Endothelial cell of umbilical vein (primary cell): ENCODE measurements around the gene NEK7. TPM values are rescaled to one million over a fixed set of nuclear protein-coding genes. Genes with fewer than 3 reads are reported as not detected.

ENCODE experiments used
- BruUV-seq: library from RNA; stranded (reverse); fragments of 400-500 nt; replicated peaks from 2 replicates; lab custom pipeline; 2021; lab: Mats Ljungman, UMichigan
- CTCF ChIA-PET: fragments of 300-600, 350-600 bp; sonication (Branson Sonifier 250); formaldehyde crosslinking; loops from one replicate; lab custom pipeline; 2021; ENCODE audit warnings: antibody characterized with exemption, inconsistent platforms; lab: Charles Lee
- POLR2A ChIA-PET: fragments of 300-600, 350-600 bp; sonication (Branson Sonifier 250); formaldehyde crosslinking; loops from one replicate; lab custom pipeline; 2021; ENCODE audit warnings: antibody characterized with exemption, inconsistent platforms; lab: Charles Lee
- DNase-seq: peaks from one replicate; pipeline ENCODE4 v3.0.0-alpha.2; 2011; ENCODE audit warnings: low read depth, low spot score
- FAIRE-seq: peaks from 2 replicates; lab custom pipeline; 2011; peaks lifted over from hg19 to GRCh38; lab: Jason Lieb, UNC
- H2AFZ ChIP-seq: 2 replicates; pipeline ENCODE4 v1.6.0; 2012; ENCODE audit warnings: low read depth, low read length, control low read depth, inconsistent platforms
- H3K27ac ChIP-seq: 2 replicates; pipeline ENCODE4 v1.5.1; 2011; ENCODE audit warnings: low read depth, mild to moderate bottlenecking, control low read depth, low read length, moderate library complexity; ENCODE audit not compliant: insufficient read depth
- H3K27me3 ChIP-seq, 2 experiments: 2 replicates each; pipeline versions ENCODE4 v1.6.0 to v1.6.1; 2011; ENCODE audit warnings: low read length in 2 of 2, mixed read lengths in 1 of 2; ENCODE audit not compliant: control insufficient read depth in 2 of 2, insufficient read depth in 2 of 2
- H3K36me3 ChIP-seq, 2 experiments: 2 replicates in 1 of 2; 3 replicates in 1 of 2; pipeline ENCODE4 v1.5.1; 2011; ENCODE audit warnings: low read length in 2 of 2, mild to moderate bottlenecking in 1 of 2, moderate library complexity in 1 of 2; ENCODE audit not compliant: control insufficient read depth in 2 of 2, insufficient read depth in 2 of 2; ENCODE audit errors: extremely low read depth in 1 of 2
- H3K4me1 ChIP-seq: 3 replicates; pipeline ENCODE4 v1.5.1; 2011; ENCODE audit warnings: mild to moderate bottlenecking, low read length; ENCODE audit not compliant: control insufficient read depth, insufficient read depth; ENCODE audit errors: extremely low read depth
- H3K4me2 ChIP-seq: 2 replicates; pipeline ENCODE4 v1.6.1; 2011; ENCODE audit warnings: low read length, control low read depth, mixed read lengths; ENCODE audit not compliant: insufficient read depth
- H3K4me3 ChIP-seq, 3 experiments: fragments of 200-600 bp in 1 of 3; sonication (generic), shearing (Covaris generic) in 1 of 3; replicated peaks in 1 of 3; 2 replicates each; pipeline ENCODE4 v1.5.1; 2011 to 2016; ENCODE audit warnings: control low read depth in 3 of 3, low read length in 3 of 3, mild to moderate bottlenecking in 2 of 3, inconsistent platforms in 1 of 3, low read depth in 1 of 3, moderate library complexity in 1 of 3; ENCODE audit not compliant: insufficient read depth in 1 of 3
- H3K79me2 ChIP-seq: 2 replicates; pipeline ENCODE4 v1.6.0; 2012; ENCODE audit warnings: low read length, inconsistent platforms; ENCODE audit not compliant: control insufficient read depth, insufficient read depth
- H3K9ac ChIP-seq: replicated peaks from 2 replicates; pipeline ENCODE3; 2011; ENCODE audit warnings: low read length, control low read depth; ENCODE audit not compliant: insufficient read depth; ENCODE audit errors: extremely low read depth
- H3K9me1 ChIP-seq: replicated peaks from 3 replicates; pipeline ENCODE4 v1.6.0; 2011; ENCODE audit warnings: mild to moderate bottlenecking, low read length; ENCODE audit not compliant: control insufficient read depth, insufficient read depth; ENCODE audit errors: extremely low read depth
- H3K9me3 ChIP-seq: replicated peaks from 2 replicates; pipeline ENCODE4 v1.5.1; 2012; ENCODE audit warnings: low read length, inconsistent platforms; ENCODE audit not compliant: control insufficient read depth, insufficient read depth
- H4K20me1 ChIP-seq: replicated peaks from 2 replicates; pipeline ENCODE3; 2011; ENCODE audit warnings: mild to moderate bottlenecking, low read length; ENCODE audit not compliant: control insufficient read depth, insufficient read depth; ENCODE audit errors: extremely low read depth
- CTCF ChIP-seq, 2 donors: IDR thresholded peaks; 1 replicate in 1 of 2; 2 replicates in 1 of 2; pipeline ENCODE4 v1.5.1; 2011; ENCODE audit warnings: low read length in 2 of 2, mild to moderate bottlenecking in 2 of 2, moderate library complexity in 2 of 2, control low read depth in 1 of 2, inconsistent platforms in 1 of 2, low read depth in 1 of 2; ENCODE audit not compliant: insufficient read depth in 1 of 2; ENCODE audit errors: extremely low read depth in 1 of 2
- EZH2 ChIP-seq: IDR thresholded peaks from 2 replicates; pipeline ENCODE4 v1.6.1; 2012; ENCODE audit warnings: borderline replicate concordance, low read depth, mild to moderate bottlenecking, moderate library complexity, low read length, inconsistent platforms; ENCODE audit not compliant: severe bottlenecking
- FOS ChIP-seq: IDR thresholded peaks from 2 replicates; pipeline ENCODE4 v1.6.1; 2011; ENCODE audit warnings: mild to moderate bottlenecking, low read length, moderate library complexity, borderline replicate concordance; ENCODE audit not compliant: insufficient read depth
- GATA2 ChIP-seq: IDR thresholded peaks from 2 replicates; pipeline ENCODE4 v1.7.0; 2011; ENCODE audit warnings: low read depth, mild to moderate bottlenecking, moderate library complexity, mixed read lengths, low read length; ENCODE audit not compliant: insufficient read length, insufficient read depth
- JUN ChIP-seq: IDR thresholded peaks from 2 replicates; pipeline ENCODE4 v1.6.1; 2011; ENCODE audit warnings: borderline replicate concordance, low read depth; ENCODE audit not compliant: insufficient read length, insufficient read depth
- MAX ChIP-seq: IDR thresholded peaks from 2 replicates; pipeline ENCODE4 v1.6.1; 2011; ENCODE audit not compliant: insufficient read depth, insufficient read length
- MYC ChIP-seq: IDR thresholded peaks from one replicate; pipeline ENCODE4 v1.6.1; 2011; ENCODE audit warnings: mild to moderate bottlenecking, low read depth, low read length
- POLR2A ChIP-seq: IDR thresholded peaks from 2 replicates; pipeline ENCODE4 v1.6.1; 2012; ENCODE audit warnings: low read depth, mild to moderate bottlenecking, control low read depth, low read length
- POLR2AphosphoS5 ChIP-seq: IDR thresholded peaks from 2 replicates; pipeline ENCODE4 v1.6.1; 2012; ENCODE audit warnings: low read depth, mild to moderate bottlenecking, control low read depth, low read length, moderate library complexity; ENCODE audit not compliant: insufficient read depth
- dilution Hi-C: fragments of 300-500 bp; cut with MboI; formaldehyde crosslinking; loops from one replicate; pipeline ENCODE4 v1.15.0; 2019; ENCODE audit warnings: low sequenced_read_pairs; ENCODE audit not compliant: extremely low pct_ligation_motif_present
- intact Hi-C: fragments of 100-400 bp; cut with micrococcal nuclease; formaldehyde crosslinking; loops from one replicate; pipeline ENCODE4 v1.10.0; 2022
- polyA plus RNA-seq, 4 experiments: library from polyadenylated mRNA; depleted of rRNA in 3 of 4; stranded (reverse) in 3 of 4; unstranded in 1 of 4; fragments of >200 nt; gene quantifications; 2 replicates each; pipeline versions ENCODE4 v1.2.1 to v1.2.3, GENCODE V29; 2011 to 2012; ENCODE audit warnings: missing spikeins in 1 of 4
- total RNA-seq: library from RNA; stranded (reverse); gene quantifications from 2 replicates; pipeline ENCODE4 v1.2.3, GENCODE V29; 2021

NEK7 gene
- total and polyA plus RNA-seq, 2 donors (not counting 3 experiments of a cell fraction or from before 2014, with no cell fraction given): 22.6 to 45.7 TPM

GRCh38 chr1:198253259-198253658 lies 96.5 kb downstream of the NEK7 start:
- ChIA-PET CTCF (interaction anchor here (1.3 to 3.0 kb wide), 4 partner anchors 9 to 433 kb away, joined by 4 to 12 read pairs (median 5); no protein-coding TSS in a partner anchor), POLR2A (no interaction called here)
- dilution Hi-C loops (no loop called here), intact Hi-C loops (loop anchor here (2.0 kb wide), 1 partner anchor 18 kb away; no protein-coding TSS in a partner anchor)
- Histone ChIP-seq H3K4me2 (peak overlapping the region; percentile 4), H2AFZ (no peak overlapping the region), H3K9me3 (no peaks in the 10 kb centered on the region), H3K36me3 (no peaks in the 10 kb centered on the region), H3K4me1 (peaks cover 11% of the 10 kb centered on the region), H3K79me2 (peaks cover 22% of the 10 kb centered on the region), H4K20me1 (peaks cover 2% of the 10 kb centered on the region), H3K4me3 (no peak overlapping the region), H3K27me3 (no peaks in the 10 kb centered on the region), H3K9me1 (no peaks in the 10 kb centered on the region), H3K9ac (peak overlapping the region; percentile 3), H3K27ac (no peak overlapping the region)
- DNase-seq (no peak), FAIRE-seq (no peak)
- TF ChIP-seq EZH2 (no peak), JUN (no peak), GATA2 (no peak), POLR2A (no peak), POLR2AphosphoS5 (no peak), CTCF (IDR thresholded peaks at IDR 0.05; ENCODE audit: extremely low read depth in 1 of 2, insufficient read depth in 1 of 2, low read depth in 1 of 2, low read length in 2 of 2) (no peak), MYC (no peak), MAX (no peak), FOS (no peak)
- no TSS peak for BruUV-seq
